H9 (cell line): ENCODE data around the gene ASCC1. TPM values are rescaled to one million over a fixed set of nuclear protein-coding genes. Genes with fewer than 3 reads are reported as not detected.

Experiments
- DNase-seq: peaks from one replicate; pipeline ENCODE4 v3.0.0-alpha.2; 2017
- H2AFZ ChIP-seq: one replicate; pipeline ENCODE4 v1.6.1; 2013; ENCODE audit warnings: mild to moderate bottlenecking, low read length, control low read depth, moderate library complexity
- H2AK5ac ChIP-seq: 2 replicates; pipeline ENCODE4 v1.6.1; 2013; ENCODE audit warnings: low read length, control low read depth, mixed read lengths; ENCODE audit not compliant: insufficient read length
- H2BK120ac ChIP-seq: one replicate; pipeline ENCODE4 v1.6.1; 2013; ENCODE audit warnings: low read depth, mild to moderate bottlenecking, low read length, control low read depth, inconsistent platforms; ENCODE audit not compliant: poor library complexity, severe bottlenecking
- H2BK12ac ChIP-seq: 2 replicates; pipeline ENCODE4 v1.6.1; 2013; ENCODE audit warnings: low read length, control low read depth, mixed read lengths, low read depth; ENCODE audit not compliant: insufficient read length
- H2BK15ac ChIP-seq: 2 replicates; pipeline ENCODE4 v1.6.1; 2013; ENCODE audit warnings: low read depth, low read length, control low read depth
- H2BK20ac ChIP-seq: one replicate; pipeline ENCODE4 v1.6.1; 2013; ENCODE audit warnings: low read depth, mild to moderate bottlenecking, low read length, control low read depth, inconsistent platforms; ENCODE audit not compliant: poor library complexity, severe bottlenecking
- H2BK5ac ChIP-seq: 2 replicates; pipeline ENCODE4 v1.6.1; 2013; ENCODE audit warnings: low read length, control low read depth, mixed read lengths; ENCODE audit not compliant: insufficient read length
- H3K14ac ChIP-seq: 2 replicates; pipeline ENCODE4 v1.6.1; 2013; ENCODE audit warnings: low read length, control low read depth; ENCODE audit not compliant: insufficient read depth
- H3K18ac ChIP-seq: 2 replicates; pipeline ENCODE4 v1.6.1; 2013; ENCODE audit warnings: low read depth, mild to moderate bottlenecking, mixed read lengths, low read length, control low read depth; ENCODE audit not compliant: insufficient read length
- H3K23ac ChIP-seq: 2 replicates; pipeline ENCODE4 v1.6.1; 2013; ENCODE audit warnings: low read length, control low read depth, mixed read lengths, low read depth; ENCODE audit not compliant: insufficient read length
- H3K23me2 ChIP-seq: 2 replicates; pipeline ENCODE4 v1.6.1; 2013; ENCODE audit warnings: low read depth, mild to moderate bottlenecking, mixed read lengths, low read length, control low read depth; ENCODE audit not compliant: insufficient read length, poor library complexity, severe bottlenecking
- H3K27ac ChIP-seq: 2 replicates; pipeline ENCODE4 v1.5.1; 2013; ENCODE audit warnings: low read length, control low read depth, mixed read lengths, low read depth; ENCODE audit not compliant: insufficient read length
- H3K27me3 ChIP-seq: 2 replicates; pipeline ENCODE4 v1.6.1; 2013; ENCODE audit warnings: low read length, control low read depth, inconsistent platforms; ENCODE audit not compliant: insufficient read depth
- H3K4ac ChIP-seq: 2 replicates; pipeline ENCODE4 v1.6.1; 2013; ENCODE audit warnings: low read depth, mild to moderate bottlenecking, control low read depth, inconsistent platforms, low read length, moderate library complexity
- H3K4me1 ChIP-seq: 2 replicates; pipeline ENCODE4 v1.6.1; 2013; ENCODE audit warnings: low read length, control low read depth, inconsistent platforms; ENCODE audit not compliant: insufficient read depth
- H3K4me2 ChIP-seq: 2 replicates; pipeline ENCODE4 v1.6.1; 2013; ENCODE audit warnings: low read length, control low read depth, mixed read lengths; ENCODE audit not compliant: insufficient read length, insufficient read depth
- H3K56ac ChIP-seq: 2 replicates; pipeline ENCODE4 v1.6.1; 2013; ENCODE audit warnings: low read depth, mild to moderate bottlenecking, mixed read lengths, low read length, control low read depth; ENCODE audit not compliant: insufficient read length
- H3K79me1 ChIP-seq: 2 replicates; pipeline ENCODE4 v1.6.1; 2013; ENCODE audit warnings: low read depth, mild to moderate bottlenecking, moderate library complexity, low read length, control low read depth, inconsistent platforms; ENCODE audit not compliant: insufficient read depth, poor library complexity, severe bottlenecking
- H3K79me2 ChIP-seq: 2 replicates; pipeline ENCODE4 v1.6.1; 2013; ENCODE audit warnings: low read length, control low read depth, inconsistent platforms; ENCODE audit not compliant: insufficient read depth
- H3K9ac ChIP-seq: 2 replicates; pipeline ENCODE4 v1.6.1; 2013; ENCODE audit warnings: low read length, control low read depth, mixed read lengths; ENCODE audit not compliant: insufficient read length; ENCODE audit errors: extremely low read depth
- H3K9me3 ChIP-seq: one replicate; pipeline ENCODE4 v1.6.1; 2013; ENCODE audit warnings: low read depth, low read length, inconsistent platforms; ENCODE audit not compliant: control insufficient read depth
- H3T11ph ChIP-seq: one replicate; pipeline ENCODE4 v1.6.1; 2013; ENCODE audit warnings: mild to moderate bottlenecking, low read length, control low read depth, inconsistent platforms
- H4K20me1 ChIP-seq: one replicate; pipeline ENCODE4 v1.6.1; 2013; ENCODE audit not compliant: control insufficient read depth, insufficient read length, insufficient read depth
- H4K5ac ChIP-seq: 2 replicates; pipeline ENCODE4 v1.6.1; 2013; ENCODE audit warnings: low read depth, mild to moderate bottlenecking, mixed read lengths, low read length, control low read depth; ENCODE audit not compliant: insufficient read length
- H4K8ac ChIP-seq: replicated peaks from 2 replicates; pipeline ENCODE4 v1.6.1; 2013; ENCODE audit warnings: low read length, control low read depth, mixed read lengths, low read depth; ENCODE audit not compliant: insufficient read length
- H4K91ac ChIP-seq: 2 replicates; pipeline ENCODE4 v1.6.1; 2013; ENCODE audit warnings: low read depth, mild to moderate bottlenecking, moderate library complexity, mixed read lengths, low read length, control low read depth; ENCODE audit not compliant: insufficient read length
- H3K27ac Mint-ChIP-seq, 3 experiments: 2 replicates in 2 of 3; 3 replicates in 1 of 3; pipeline ENCODE4 v1.8.0; 2020 to 2021; ENCODE audit warnings: mixed read lengths in 3 of 3, mild to moderate bottlenecking in 1 of 3, moderate library complexity in 1 of 3
- H3K27me3 Mint-ChIP-seq: 2 replicates; pipeline ENCODE4 v1.8.0; 2021; ENCODE audit warnings: low read depth, mild to moderate bottlenecking, moderate library complexity, mixed read lengths
- H3K36me3 Mint-ChIP-seq, 3 experiments: 2 replicates in 2 of 3; 3 replicates in 1 of 3; pipeline ENCODE4 v1.8.0; 2020 to 2021; ENCODE audit warnings: low read depth in 3 of 3, mixed read lengths in 3 of 3; ENCODE audit not compliant: insufficient read depth in 1 of 3
- H3K4me1 Mint-ChIP-seq, 2 experiments: 2 replicates each; pipeline ENCODE4 v1.8.0; 2020; ENCODE audit warnings: mixed read lengths in 2 of 2
- H3K4me3 Mint-ChIP-seq, 2 experiments: 2 replicates in 1 of 2; 3 replicates in 1 of 2; pipeline ENCODE4 v1.8.0; 2020 to 2021; ENCODE audit warnings: mild to moderate bottlenecking in 2 of 2, mixed read lengths in 2 of 2, moderate library complexity in 1 of 2
- H3K9me3 Mint-ChIP-seq, 2 experiments: 2 replicates in 1 of 2; 3 replicates in 1 of 2; pipeline ENCODE4 v1.8.0; 2020; ENCODE audit warnings: mild to moderate bottlenecking in 2 of 2, mixed read lengths in 2 of 2, moderate library complexity in 1 of 2
- CTCF ChIP-seq: fragments of 200-600 bp; sonication (generic); conservative IDR thresholded peaks from 3 replicates; pipeline ENCODE4 v1.8.0; 2021; ENCODE audit warnings: antibody characterized with exemption, mild to moderate bottlenecking
- WGBS: extraction: QIAGEN DNeasy Blood & Tissue Kit; methylation state at CpG from one replicate; pipeline ENCODE4 v1.1.7; 2013; ENCODE audit warnings: missing lambda C conversion rate, low lambda C conversion rate, mixed read lengths; ENCODE audit not compliant: insufficient read length; ENCODE audit errors: extremely low coverage; 5-methylcytosine and 5-hydroxymethylcytosine counted together
- total RNA-seq: library from RNA; stranded (reverse); gene quantifications from 2 replicates; pipeline ENCODE4 v1.2.1, GENCODE V29; 2021

Gene ASCC1
- total RNA-seq, 1 experiment from 2014 or later, result 41.2 TPM

- Histone ChIP-seq H3K9ac (no peak overlapping the region), H3T11ph (no peak overlapping the region), H2BK120ac (no peak overlapping the region), H2BK12ac (no peak overlapping the region), H3K56ac (no peak overlapping the region), H3K23me2 (peaks cover 5% of the 10 kb centered on the region), H3K14ac (no peak overlapping the region), H3K79me2 (no peaks in the 10 kb centered on the region), H2BK15ac (no peak overlapping the region), H2BK5ac (no peak overlapping the region), H3K9me3 (no peaks in the 10 kb centered on the region), H4K91ac (no peak overlapping the region), H2BK20ac (no peak overlapping the region), H3K27me3 (no peaks in the 10 kb centered on the region; the same call in 1 of the 2 replicates), H3K4me1 (no peaks in the 10 kb centered on the region), H4K20me1 (no peaks in the 10 kb centered on the region), H3K23ac (no peak overlapping the region), H4K5ac (no peak overlapping the region), H4K8ac (no peak overlapping the region), H3K4me2 (no peak overlapping the region), H3K4ac (no peak overlapping the region), H3K27ac (no peak overlapping the region), H3K18ac (no peak overlapping the region), H2AK5ac (no peak overlapping the region), H2AFZ (no peak overlapping the region), H3K79me1 (no peaks in the 10 kb centered on the region)
- H3K4me1 Mint-ChIP-seq, result peaks cover 11 to 17% of the 10 kb centered on the region in 2 experiments
- DNase-seq, result no peak
- no peak overlapping the region for H3K27ac Mint-ChIP-seq
- no peaks in the 10 kb centered on the region for H3K9me3 Mint-ChIP-seq
- H3K27me3 Mint-ChIP-seq, result peaks cover 19% of the 10 kb centered on the region
- TF ChIP-seq CTCF, result no peak
- WGBS, result no CpG with 5 or more reads among the region's 4 CpGs
- H3K4me3 Mint-ChIP-seq, result no peak overlapping the region
- peaks cover 0 to 14% (median 4%) of the 10 kb centered on the region in 3 experiments; a peak in 5 of 7 replicates for H3K36me3 Mint-ChIP-seq
Measured at GRCh38 chr10:72093450-72093849, 122.6 kb downstream of the ASCC1 start.
